H1 (cell line): Measurements from ENCODE around the gene GRM4. TPM values are rescaled to one million over a fixed set of nuclear protein-coding genes. Genes with fewer than 3 reads are reported as not detected.

ENCODE experiments used
- GTF2F1 ChIP-seq: IDR thresholded peaks from 2 replicates; pipeline ENCODE4 v1.6.1; 2012; ENCODE audit warnings: low read depth, low read length, improper control_type of control experiment, borderline replicate concordance
- MAFK ChIP-seq: IDR thresholded peaks from 2 replicates; pipeline ENCODE4 v1.6.1; 2012; ENCODE audit warnings: low read depth, mild to moderate bottlenecking, improper control_type of control experiment, low read length
- RFX5 ChIP-seq: IDR thresholded peaks from 2 replicates; pipeline ENCODE4 v1.6.1; 2011; ENCODE audit warnings: low read depth, low read length, improper control_type of control experiment, borderline replicate concordance
- RNF2 ChIP-seq: fragments of 200-900, 300-1000 bp; sonication (generic); IDR thresholded peaks from 2 replicates; pipeline ENCODE4 v1.7.1; 2016; ENCODE audit warnings: borderline replicate concordance, low read depth, mild to moderate bottlenecking, antibody characterized with exemption, low read length; ENCODE audit not compliant: poor library complexity, severe bottlenecking; ENCODE audit errors: missing control alignments
- SAP30 ChIP-seq: fragments of 300-600 bp; sonication (generic); IDR thresholded peaks from 2 replicates; pipeline ENCODE4 v1.7.1; 2012; ENCODE audit warnings: low read length, moderate library complexity, mild to moderate bottlenecking, inconsistent platforms; ENCODE audit not compliant: insufficient read depth, insufficient replicate concordance
- polyA plus RNA-seq, 7 experiments: library from polyadenylated mRNA; depleted of rRNA in 3 of 7; stranded (reverse) in 5 of 7; unstranded in 2 of 7; fragments of >200 nt in 5 of 7; fragments of 200-250 nt in 2 of 7; gene quantifications; 1 replicate in 5 of 7; 2 replicates in 1 of 7; 4 replicates in 1 of 7; pipeline versions ENCODE4 v1.2.1 to v1.2.3, GENCODE V29; 2011 to 2013; ENCODE audit warnings: missing spikeins in 2 of 7, mixed read lengths in 2 of 7
- total RNA-seq: library from RNA; stranded (reverse); fragmentation: NEBNext Ultra II Directional; extraction: Animal tissue kit (Norgen Biotek cat#: 25700); gene quantifications from 2 replicates; pipeline ENCODE4 v1.2.1, GENCODE V29; 2021

The GRM4 gene
- total and polyA plus RNA-seq, 2 of the 8 experiments (the other 6 are each of a cell fraction or from before 2014, with no cell fraction given) = 19.6 to 21.5 TPM

- no peak for TF ChIP-seq RFX5
- TF ChIP-seq MAFK = no peak
- no peak for TF ChIP-seq SAP30
- no peak for TF ChIP-seq RNF2
- TF ChIP-seq GTF2F1 = no peak
- TF ChIP-seq, all 59 proteins: peak for 0
These were observed 124.9 kb downstream of the GRM4 start (continued) for GRCh38 chr6:34020807-34021553.
